AG09319 (cell line): ENCODE data around the gene LTBP4.
A peak's percentile ranks its signal among the peaks of the same experiment; 100 is the strongest.

Experiments used
- DNase-seq: peaks from one replicate; pipeline ENCODE4 v3.0.0-alpha.2; 2010; ENCODE audit warnings: low read depth; ENCODE audit errors: extremely low read depth
- TF ChIP-seq, protein P1 (sequence below): IDR thresholded peaks from 2 replicates; pipeline ENCODE4 v1.5.1; 2011; ENCODE audit warnings: low read depth, mild to moderate bottlenecking, inconsistent platforms, low read length, moderate library complexity

LTBP4 gene

GRCh38 chr19:40567750-40568494 is 33.2 kb upstream of the LTBP4 start:
- no peak for DNase-seq
- TF ChIP-seq, protein P1, sequence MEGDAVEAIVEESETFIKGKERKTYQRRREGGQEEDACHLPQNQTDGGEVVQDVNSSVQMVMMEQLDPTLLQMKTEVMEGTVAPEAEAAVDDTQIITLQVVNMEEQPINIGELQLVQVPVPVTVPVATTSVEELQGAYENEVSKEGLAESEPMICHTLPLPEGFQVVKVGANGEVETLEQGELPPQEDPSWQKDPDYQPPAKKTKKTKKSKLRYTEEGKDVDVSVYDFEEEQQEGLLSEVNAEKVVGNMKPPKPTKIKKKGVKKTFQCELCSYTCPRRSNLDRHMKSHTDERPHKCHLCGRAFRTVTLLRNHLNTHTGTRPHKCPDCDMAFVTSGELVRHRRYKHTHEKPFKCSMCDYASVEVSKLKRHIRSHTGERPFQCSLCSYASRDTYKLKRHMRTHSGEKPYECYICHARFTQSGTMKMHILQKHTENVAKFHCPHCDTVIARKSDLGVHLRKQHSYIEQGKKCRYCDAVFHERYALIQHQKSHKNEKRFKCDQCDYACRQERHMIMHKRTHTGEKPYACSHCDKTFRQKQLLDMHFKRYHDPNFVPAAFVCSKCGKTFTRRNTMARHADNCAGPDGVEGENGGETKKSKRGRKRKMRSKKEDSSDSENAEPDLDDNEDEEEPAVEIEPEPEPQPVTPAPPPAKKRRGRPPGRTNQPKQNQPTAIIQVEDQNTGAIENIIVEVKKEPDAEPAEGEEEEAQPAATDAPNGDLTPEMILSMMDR: no peak

DNA sequence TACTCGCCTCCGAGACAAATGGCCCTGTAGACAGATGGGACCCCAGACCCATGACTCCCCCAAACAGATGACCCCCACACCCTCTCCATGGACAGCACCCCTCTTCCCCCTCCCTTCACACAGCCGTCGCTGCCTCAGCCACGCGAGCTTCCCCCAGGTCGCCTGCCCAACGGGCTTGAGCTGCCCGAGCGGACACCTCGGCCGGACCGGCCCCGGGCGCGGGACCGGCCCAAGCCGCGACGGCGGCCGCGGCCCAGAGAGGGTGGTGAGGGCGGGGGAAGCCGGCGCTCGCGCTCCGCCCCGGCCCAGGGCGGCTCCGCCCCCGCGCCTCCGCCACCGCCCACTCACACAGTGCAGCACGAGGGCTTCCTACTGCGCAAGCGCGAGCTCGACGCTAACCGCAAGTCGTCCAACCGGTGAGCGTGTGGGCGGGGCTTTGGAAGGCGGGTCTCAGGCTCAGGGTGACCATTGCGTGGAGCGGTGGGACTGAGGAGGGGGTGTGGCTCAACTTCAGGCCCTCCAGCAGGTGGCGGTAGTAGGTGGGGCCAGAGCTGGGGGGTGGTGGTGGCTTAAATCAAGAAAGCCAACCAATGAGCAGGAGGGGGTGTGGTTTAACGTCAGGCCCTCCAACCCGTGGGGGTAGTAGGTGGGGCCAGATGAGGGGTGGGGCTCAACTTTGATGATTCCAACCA is 30.7 kb upstream of the LTBP4 start:
- TF ChIP-seq, protein P1: no peak
- DNase-seq: peak; percentile 99

DNA sequence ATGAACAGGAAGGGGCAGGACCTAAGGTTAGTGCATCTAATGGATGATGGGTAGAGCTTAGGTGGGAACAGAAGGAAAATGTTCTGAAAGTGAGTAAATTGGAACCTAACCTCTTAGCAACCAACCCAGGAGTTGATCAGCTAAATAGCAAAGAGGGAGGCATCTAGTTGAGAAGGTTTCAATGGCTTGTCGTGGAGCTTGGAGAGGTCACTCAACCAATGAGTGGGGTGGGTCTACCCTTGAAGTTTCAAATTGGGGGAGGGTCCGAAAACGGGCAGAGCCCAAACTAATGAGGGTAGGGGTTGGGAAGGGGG is 30.2 kb upstream of the LTBP4 start:
- TF ChIP-seq, protein P1: no peak
- no peak for DNase-seq

- TF ChIP-seq, protein P1: no peak
- no peak for DNase-seq
Observed at GRCh38 chr19:40571831-40572495, 29.2 kb upstream of the LTBP4 start.

- TF ChIP-seq, protein P1: no peak
- no peak for DNase-seq
Observed at GRCh38 chr19:40575326-40575725, 25.8 kb upstream of the LTBP4 start.

- TF ChIP-seq, protein P1: no peak
- DNase-seq: no peak
Observed at GRCh38 chr19:40576151-40576584, 25.0 kb upstream of the LTBP4 start.
